Stimulated activated CD8-positive, alpha-beta memory T cell treated with anti-CD3 and anti-CD28 coated beads, Interleukin-15, amount 100 ng/mL, for 48 hours (primary cell): ENCODE data around the gene ZNF804A.

Source experiments
- DNase-seq, 2 donors: peaks; one replicate each; pipeline ENCODE4 v3.0.0-alpha.2; 2020; ENCODE audit warnings: low read depth in 2 of 2

The ZNF804A gene

GRCh38 chr2:184945326-184945725 is 347.0 kb downstream of the ZNF804A start:
- DNase-seq, result no peak

GRCh38 chr2:184945824-184946223 is 347.5 kb downstream of the ZNF804A start:
- DNase-seq, result no peak

GRCh38 chr2:184956856-184957255 is 358.5 kb downstream of the ZNF804A start:
- no peak for DNase-seq

- DNase-seq, result no peak
Observed at GRCh38 chr2:184971546-184972068, 373.3 kb downstream of the ZNF804A start.
